Suppressor macrophage treated with lipopolysaccharide for 1 hour (primary cell): ENCODE results near the gene NBEAL2.

Experiments used
- DNase-seq, 3 donors: peaks; one replicate each; pipeline ENCODE4 v3.0.0-alpha.2; 2020 to 2022

NBEAL2 gene

DNA sequence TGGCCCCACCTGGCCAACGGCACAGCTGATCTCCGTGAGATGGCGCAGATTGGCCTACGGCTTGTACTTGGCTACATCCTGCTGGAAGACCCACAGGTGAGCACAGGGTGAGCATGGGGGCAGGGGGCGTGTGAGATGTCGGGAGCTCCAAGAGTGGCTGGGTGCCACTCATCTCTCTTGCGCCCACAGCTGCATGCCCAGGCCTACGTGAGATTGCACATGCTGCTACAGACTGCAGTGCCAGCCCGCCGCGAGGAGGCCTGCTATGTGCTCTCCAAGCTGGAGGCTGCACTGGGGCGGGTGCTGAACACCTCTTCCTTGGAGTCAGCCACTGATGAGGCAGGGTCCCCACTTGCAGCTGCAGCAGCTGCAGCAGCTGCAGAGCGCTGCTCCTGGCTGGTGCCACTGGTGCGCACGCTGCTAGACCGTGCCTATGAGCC lies 22.3 kb downstream of the NBEAL2 start:
- DNase-seq, result no peak

DNA sequence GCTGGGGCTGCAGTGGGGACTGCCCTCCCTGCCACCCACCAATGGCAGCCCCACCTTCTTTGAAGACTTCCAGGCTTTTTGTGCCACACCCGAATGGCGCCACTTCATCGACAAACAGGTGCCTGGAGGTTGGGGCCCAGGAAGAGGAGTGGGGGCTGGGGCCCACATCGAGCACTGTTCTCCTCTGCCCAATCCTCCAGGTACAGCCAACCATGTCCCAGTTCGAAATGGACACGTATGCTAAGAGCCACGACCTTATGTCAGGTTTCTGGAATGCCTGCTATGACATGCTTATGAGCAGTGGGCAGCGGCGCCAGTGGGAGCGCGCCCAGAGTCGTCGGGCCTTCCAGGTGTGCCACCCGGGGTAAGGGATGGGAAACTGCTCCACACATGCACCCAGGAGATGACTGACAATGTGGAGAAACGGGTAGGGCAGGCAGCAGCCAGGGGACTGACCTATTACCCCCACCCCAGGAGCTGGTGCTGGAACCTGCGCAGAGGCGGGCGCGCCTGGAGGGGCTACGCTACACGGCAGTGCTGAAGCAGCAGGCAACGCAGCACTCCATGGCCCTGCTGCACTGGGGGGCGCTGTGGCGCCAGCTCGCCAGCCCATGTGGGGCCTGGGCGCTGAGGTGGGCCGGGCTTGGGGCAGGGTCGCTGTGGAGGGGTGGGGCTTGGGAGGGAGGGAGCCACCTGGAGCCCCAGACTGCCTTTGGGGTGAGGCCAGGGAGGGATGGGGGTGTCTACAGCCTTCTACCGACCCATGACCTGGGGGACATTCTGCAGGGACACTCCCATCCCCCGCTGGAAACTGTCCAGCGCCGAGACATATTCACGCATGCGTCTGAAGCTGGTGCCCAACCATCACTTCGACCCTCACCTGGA lies 22.9 kb downstream of the NBEAL2 start:
- no peak for DNase-seq

DNA sequence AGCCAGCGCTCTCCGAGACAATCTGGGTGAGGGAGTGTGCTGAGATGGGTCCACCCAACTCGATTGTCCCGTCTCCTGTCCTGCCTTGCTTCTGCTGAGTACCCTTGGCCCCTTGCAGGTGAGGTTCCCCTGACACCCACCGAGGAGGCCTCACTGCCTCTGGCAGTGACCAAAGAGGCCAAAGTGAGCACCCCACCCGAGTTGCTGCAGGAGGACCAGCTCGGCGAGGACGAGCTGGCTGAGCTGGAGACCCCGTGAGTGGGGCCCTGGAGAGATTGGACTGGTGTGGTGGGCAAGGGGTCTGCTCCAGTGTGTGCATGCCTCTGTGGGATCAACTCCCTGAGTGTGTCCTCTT lies 23.6 kb downstream of the NBEAL2 start:
- no peak for DNase-seq

DNA sequence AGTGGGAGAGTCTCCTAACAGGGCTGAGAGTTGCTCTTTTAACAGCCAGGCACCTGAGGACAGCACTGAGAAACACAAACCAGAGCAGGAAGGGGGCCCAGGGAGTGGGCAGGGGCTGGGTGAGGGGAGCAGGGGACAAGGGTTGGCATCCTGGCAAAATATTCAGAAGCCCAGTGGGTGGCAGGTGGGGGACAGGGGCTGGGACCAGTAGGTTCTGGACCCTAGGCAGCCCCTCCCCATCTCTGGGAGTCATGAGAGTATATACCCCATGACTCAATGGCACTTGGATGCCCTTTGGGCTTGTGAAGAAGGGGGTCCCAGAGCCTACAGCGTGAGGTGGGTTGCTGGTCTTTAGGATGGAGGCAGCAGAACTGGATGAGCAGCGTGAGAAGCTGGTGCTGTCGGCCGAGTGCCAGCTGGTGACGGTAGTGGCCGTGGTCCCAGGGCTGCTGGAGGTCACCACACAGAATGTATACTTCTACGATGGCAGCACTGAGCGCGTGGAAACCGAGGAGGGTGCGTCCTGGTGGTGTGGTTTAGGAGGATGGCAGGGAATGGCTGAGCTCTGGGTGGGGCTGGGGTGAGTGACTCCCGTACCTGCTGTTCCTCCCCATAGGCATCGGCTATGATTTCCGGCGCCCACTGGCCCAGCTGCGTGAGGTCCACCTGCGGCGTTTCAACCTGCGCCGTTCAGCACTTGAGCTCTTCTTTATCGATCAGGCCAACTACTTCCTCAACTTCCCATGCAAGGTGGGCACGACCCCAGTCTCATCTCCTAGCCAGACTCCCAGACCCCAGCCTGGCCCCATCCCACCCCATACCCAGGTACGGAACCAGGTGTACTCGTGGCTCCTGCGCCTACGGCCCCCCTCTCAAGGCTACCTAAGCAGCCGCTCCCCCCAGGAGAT lies 24.2 kb downstream of the NBEAL2 start:
- no peak for DNase-seq

DNA sequence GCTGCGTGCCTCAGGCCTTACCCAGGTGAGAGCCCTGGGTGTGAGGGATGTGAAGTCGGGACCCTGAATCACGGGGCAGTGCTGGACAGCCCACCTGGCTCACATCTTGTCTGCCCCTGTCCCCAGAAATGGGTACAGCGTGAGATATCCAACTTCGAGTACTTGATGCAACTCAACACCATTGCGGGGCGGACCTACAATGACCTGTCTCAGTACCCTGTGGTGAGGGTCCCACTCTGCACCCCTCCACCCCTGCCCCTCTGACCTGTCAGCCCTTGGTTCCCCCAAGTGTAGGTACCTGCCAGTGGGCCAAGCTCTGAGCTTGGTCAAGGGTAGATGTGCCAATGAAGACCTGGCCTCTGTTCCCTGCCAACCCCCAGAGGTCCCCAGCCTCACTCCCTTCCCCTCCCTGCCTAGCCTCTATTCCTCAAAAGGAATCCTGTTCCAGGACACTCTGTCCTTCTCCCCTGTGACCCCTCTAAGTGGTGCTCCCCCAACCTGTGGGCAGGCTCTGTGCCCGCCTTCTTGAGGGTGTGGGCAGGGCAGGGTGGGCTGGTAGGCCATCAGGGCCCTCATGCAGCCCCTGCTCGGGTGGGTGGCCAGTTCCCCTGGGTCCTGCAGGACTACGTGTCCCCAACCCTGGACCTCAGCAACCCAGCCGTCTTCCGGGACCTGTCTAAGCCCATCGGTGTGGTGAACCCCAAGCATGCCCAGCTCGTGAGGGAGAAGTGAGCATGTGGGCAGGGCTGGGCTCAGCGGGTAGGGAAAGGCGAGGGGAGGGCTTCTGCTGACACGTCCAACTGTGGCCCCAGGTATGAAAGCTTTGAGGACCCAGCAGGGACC lies 25.1 kb downstream of the NBEAL2 start:
- DNase-seq, result no peak

DNA sequence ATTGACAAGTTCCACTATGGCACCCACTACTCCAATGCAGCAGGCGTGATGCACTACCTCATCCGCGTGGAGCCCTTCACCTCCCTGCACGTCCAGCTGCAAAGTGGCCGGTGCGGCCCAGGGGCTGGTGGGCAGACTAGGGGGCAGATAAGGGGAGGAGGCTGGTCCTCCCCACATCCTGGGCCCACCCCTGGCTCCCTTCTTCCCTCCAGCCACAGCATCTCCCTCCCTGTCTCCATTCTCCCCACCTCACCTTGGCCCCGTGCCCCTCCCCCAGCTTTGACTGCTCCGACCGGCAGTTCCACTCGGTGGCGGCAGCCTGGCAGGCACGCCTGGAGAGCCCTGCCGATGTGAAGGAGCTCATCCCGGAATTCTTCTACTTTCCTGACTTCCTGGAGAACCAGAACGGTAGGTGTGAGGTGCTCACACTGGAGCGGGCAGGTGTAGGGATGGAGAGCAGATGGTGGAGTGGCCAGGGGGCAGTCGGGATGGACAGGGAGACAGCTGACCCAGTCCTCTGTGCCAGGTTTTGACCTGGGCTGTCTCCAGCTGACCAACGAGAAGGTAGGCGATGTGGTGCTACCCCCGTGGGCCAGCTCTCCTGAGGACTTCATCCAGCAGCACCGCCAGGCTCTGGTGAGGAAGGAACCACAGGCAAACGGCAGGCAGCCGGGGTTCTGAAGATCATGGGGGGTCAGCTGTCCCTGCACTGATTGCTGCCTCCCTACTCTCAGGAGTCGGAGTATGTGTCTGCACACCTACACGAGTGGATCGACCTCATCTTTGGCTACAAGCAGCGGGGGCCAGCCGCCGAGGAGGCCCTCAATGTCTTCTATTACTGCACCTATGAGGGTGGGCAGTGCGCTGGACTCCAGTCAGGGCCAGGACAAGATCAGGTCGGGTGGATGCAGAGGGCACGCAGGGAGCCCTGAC lies 26.0 kb downstream of the NBEAL2 start:
- no peak for DNase-seq

DNA sequence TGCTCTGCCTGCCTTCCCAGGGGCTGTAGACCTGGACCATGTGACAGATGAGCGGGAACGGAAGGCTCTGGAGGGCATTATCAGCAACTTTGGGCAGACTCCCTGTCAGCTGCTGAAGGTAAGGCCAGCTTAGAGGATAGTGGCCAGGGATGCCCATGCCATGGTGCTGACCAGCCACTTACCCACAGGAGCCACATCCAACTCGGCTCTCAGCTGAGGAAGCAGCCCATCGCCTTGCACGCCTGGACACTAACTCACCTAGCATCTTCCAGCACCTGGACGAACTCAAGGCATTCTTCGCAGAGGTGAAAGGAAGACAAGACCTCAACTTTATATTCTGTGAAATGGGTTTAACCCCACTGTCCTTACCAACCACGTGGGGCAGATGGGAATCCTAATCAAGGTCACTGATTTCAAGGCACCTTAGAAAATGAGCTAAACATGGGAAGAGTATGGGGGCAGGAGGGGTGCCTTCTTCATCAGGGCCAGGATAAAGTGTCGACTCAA lies 26.7 kb downstream of the NBEAL2 start:
- DNase-seq, result no peak

DNA sequence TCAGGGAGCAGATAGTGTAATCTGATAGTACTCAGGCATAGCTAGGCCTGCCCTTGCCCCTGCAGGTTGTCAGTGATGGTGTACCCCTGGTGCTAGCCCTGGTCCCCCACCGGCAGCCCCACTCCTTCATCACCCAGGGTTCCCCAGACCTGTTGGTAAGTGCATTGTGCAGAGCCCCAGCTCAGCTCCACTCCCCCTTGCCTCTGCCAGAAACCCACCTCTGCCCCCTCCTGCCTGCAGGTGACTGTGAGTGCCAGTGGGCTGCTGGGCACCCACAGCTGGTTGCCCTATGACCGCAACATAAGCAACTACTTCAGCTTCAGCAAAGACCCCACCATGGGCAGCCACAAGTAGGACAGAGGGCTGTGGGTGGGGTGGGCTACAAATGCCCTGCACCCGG lies 27.5 kb downstream of the NBEAL2 start:
- no peak for DNase-seq

DNA sequence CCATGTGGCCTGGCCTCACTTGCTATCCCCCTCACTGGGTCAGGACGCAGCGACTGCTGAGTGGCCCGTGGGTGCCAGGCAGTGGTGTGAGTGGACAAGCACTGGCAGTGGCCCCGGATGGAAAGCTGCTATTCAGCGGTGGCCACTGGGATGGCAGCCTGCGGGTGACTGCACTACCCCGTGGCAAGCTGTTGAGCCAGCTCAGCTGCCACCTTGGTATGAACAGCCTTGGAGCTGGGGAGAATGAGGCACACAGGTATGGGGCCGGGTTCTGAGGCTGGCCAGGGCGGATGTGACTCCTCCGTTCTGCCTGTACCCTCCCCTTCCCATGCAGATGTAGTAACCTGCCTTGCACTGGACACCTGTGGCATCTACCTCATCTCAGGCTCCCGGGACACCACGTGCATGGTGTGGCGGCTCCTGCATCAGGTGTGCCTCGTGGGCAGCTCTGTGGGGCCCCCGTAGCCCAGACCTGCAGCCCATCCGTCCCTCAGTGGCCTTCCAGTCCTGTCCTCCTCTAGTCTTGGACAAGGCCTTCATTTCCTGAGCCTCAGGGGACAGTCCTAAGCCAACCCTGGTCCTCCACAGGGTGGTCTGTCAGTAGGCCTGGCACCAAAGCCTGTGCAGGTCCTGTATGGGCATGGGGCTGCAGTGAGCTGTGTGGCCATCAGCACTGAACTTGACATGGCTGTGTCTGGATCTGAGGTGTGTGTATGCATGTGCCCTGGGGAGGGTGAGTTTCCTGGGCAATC lies 28.2 kb downstream of the NBEAL2 start:
- no peak for DNase-seq

DNA sequence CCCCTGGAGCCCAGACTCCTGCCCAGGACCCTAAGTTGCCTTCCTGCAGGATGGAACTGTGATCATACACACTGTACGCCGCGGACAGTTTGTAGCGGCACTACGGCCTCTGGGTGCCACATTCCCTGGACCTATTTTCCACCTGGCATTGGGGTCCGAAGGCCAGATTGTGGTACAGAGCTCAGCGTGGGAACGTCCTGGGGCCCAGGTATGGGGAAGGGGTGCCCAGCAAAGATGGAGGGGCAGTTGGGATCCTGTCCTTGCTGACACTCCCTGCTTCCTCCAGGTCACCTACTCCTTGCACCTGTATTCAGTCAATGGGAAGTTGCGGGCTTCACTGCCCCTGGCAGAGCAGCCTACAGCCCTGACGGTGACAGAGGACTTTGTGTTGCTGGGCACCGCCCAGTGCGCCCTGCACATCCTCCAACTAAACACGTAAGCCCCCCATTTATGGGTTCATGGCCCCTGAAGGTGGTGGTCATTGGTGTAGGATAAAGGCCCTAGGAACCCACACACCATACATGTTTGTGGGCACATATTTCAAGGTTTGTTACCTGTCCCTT lies 28.8 kb downstream of the NBEAL2 start:
- DNase-seq, result no peak

DNA sequence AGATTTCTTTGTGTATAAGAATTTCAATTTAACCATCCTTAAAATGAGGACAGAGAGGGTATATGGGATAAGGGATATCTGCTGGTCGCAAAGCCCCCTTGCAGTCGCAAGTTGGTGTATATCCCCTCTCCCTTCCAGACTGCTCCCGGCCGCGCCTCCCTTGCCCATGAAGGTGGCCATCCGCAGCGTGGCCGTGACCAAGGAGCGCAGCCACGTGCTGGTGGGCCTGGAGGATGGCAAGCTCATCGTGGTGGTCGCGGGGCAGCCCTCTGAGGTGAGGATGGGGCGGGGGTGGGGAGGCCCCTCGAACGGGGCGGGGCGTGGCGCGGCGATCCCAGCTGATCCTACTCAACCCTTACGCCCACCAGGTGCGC lies 29.4 kb downstream of the NBEAL2 start:
- no peak for DNase-seq

DNA sequence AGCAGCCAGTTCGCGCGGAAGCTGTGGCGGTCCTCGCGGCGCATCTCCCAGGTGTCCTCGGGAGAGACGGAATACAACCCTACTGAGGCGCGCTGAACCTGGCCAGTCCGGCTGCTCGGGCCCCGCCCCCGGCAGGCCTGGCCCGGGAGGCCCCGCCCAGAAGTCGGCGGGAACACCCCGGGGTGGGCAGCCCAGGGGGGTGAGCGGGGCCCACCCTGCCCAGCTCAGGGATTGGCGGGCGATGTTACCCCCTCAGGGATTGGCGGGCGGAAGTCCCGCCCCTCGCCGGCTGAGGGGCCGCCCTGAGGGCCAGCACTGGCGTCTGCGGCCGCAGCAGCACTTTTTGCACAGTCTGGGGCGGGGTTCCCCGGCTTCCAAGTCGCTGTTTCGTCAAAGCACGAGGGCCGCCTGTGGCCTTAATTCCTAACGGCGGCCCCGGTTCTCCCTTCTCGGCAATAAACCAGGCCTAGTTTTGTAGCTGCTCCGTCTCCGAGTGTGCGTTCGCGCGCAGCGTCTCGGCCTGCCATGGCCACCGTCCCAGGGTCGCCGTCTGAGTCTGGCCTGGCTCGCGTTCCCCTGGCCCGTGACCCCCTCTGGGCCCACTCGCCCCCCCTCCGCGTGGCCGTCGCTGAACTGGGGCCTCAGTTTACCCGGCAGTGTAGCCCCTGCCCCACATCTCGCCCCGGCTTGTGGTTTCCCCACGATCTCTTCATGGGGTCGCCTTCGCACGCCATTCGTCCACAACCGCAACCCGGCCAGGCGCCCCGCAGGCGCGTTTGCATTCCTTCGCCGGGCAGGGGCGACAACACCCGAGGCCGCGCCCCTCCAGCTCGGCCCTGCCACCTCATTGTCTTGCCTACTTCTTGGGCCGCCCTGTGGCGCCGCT lies 30.0 kb downstream of the NBEAL2 start:
- DNase-seq, result peak; percentile 86 to 92 (median 88)

DNA sequence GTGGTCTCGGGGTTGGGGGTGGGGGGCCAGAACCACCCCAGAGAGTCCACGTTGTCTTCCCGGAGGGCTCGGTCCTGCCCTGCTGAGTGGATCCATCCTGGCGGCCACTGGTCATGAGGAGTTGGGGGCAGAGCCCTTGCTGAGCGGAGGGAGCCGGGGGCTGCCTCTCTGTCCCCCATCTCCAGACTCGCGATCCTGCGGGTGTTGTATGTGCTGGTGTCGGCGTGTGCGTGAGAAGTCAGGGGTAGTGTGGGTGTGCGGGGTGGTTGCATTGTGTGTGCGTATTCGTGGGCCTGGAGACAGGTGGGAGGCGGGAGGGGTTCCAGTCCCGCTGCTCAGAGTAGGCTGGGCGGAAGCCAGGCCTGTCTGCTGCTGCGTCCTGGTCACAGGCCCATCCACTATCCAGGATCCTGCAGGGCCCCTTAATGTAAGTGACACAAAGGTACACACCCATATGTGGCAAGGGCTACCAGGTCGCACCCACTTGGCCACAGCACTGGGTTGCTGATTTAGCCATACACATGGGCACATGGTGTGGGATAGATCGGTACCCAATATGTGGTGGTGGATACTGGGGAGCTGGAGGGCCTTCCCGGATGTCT lies 30.7 kb downstream of the NBEAL2 start:
- DNase-seq, result no peak

DNA sequence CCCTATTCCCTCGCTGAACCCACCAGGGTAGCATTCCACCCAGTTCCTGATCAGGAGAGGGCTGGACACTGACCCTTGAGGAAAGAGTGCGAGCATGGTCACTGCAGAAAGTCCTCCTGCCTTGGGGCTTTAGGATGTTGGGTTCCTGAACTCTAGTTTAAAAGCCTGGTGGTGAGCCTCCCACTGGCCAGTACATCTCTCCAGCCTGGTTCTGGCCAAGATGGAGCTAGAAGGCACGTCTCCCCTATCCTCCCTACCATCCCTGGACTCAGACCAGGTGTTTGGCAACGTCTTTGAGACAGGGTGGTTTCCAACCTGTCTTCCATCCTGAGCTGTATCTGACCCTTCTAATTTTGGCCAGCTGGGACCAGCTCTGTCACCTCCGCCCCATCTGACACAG lies 31.4 kb downstream of the NBEAL2 start:
- no peak for DNase-seq

DNA sequence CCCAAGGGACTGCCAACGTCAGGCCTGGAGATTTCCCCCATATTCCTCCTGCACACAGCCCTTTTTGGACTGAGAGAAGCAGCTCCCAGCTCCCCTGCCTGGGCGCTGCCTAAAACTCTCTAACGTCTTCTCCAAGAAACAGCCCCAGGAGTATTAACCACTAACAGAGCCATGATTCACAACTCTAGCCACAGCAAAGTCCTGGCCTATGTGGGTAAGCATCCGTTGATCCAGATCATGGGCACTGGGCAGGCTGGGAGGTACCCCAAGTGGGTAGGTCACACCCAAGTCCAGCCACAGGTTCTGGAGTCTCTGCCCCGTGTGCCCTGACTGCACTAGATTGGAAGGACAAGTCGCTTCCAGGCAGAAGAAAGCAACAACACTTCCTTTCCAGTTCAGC lies 31.9 kb downstream of the NBEAL2 start:
- no peak for DNase-seq

DNA sequence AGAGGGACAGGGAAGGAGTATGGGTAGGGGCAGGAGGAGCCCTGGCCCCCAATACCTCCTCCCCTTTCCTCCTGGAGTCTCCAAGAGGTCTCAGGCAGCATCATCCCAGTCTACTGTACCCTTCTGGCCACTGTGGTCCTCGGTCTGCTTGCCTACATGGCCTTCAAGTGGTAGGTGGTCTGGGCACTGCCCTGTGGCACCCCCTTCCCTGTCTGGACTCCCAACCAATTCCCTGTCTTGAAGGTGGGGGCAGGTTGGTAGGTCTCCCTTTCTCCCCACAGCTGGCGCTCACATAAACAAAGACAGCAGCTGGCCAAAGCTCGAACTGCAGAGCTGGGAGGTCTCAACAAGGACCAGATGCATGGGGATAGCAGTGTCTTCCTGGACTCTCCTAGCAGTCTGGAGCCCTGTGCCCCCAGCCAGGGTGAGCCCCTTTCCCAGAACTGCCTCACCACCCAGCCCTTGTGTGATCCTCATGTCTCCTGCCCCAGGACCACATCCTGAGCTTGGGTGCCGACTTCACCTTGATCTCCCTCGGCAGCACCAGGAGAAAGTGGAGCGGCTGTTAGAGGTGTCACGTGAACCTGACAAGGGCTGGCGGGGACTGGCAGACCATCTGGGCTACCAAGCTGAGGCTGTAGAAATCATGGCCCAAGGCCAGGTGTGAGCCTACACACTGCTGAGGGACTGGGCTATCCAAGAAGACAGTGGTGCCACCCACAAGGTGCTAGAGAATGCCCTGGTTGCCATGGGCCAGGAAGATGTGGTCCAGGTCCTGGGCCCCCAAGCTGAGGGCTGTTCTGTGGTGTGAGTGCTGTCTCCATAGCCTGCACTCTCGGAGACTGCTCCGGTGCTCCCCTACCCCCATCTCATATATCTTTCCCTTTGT lies 33.1 kb downstream of the NBEAL2 start:
- no peak for DNase-seq

DNA sequence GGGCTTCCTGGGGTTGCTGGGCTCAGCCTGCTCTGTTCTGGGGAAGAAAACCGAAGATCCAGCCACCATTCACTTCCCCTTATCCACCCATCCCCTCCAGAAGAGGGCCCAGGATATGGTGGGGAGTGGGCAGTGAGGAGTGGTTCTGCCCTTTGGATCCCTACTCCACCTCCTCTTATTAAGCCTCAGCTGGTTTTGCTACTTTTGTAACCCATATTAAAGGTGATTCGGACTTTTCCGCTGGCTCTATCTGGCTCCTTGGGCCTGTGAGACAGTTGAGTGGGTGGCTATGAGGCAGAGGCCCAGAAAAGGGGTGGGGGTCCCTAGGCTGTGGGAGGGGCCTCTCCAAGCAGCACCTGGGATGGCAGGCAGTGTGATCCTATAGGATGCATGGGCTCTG lies 33.8 kb downstream of the NBEAL2 start:
- DNase-seq, result no peak

DNA sequence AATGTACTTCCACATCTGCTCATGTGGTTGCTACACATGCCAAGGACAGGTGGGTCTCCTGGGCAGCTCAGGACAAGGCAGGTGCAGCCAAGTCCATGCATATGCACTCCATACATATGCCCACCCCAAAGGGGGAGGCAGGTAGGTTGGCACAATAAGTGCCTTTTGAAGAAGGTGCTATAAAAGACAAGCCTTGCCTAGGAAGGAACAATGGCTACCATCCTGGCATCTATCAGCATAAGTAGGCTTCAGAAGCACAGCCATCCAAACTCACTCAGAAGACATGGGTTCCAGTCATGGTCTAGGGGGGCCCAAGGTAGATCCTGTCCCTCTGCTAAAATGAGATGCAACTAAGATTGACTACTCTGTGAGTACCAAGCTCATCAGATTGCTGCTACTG lies 34.6 kb downstream of the NBEAL2 start:
- no peak for DNase-seq
